Measurements from ENCODE around the gene KCTD10. TPM values are rescaled to one million over a fixed set of nuclear protein-coding genes. Genes with fewer than 3 reads are reported as not detected.

Gene KCTD10
- total RNA-seq, 1 experiment from 2014 or later: 29.4 TPM

- no peaks in the 10 kb centered on the region for H3K27me3 ChIP-seq (ENCODE audit: low read length)
- H2AFZ ChIP-seq (ENCODE audit: low read length): no peak overlapping the region
- H3K4me1 ChIP-seq (ENCODE audit: low read length): no peaks in the 10 kb centered on the region
- H3K4me2 ChIP-seq (ENCODE audit: low read depth, low read length, poor library complexity, severe bottlenecking): no peak overlapping the region
- no peak overlapping the region for H3K4me3 ChIP-seq (ENCODE audit: low read length)
- DNase-seq: peak; percentile 87
- no peaks in the 10 kb centered on the region for H3K9me2 ChIP-seq (replicated peaks; ENCODE audit: insufficient read depth, low read length)
- no peak overlapping the region for H3K9ac ChIP-seq (ENCODE audit: low read length)
- no peak overlapping the region for H3K27ac ChIP-seq (ENCODE audit: low read length)
- H3K36me3 ChIP-seq (ENCODE audit: insufficient read depth, low read length): 0 out of 2 replicates have a peak, but pooled peaks cover 2% of the 10 kb centered on the region
- no peaks in the 10 kb centered on the region for H4K20me1 ChIP-seq (ENCODE audit: insufficient read depth, low read depth, low read length)
- no peaks in the 10 kb centered on the region for H3K9me3 ChIP-seq (ENCODE audit: low read length)
- no peaks in the 10 kb centered on the region for H3K79me2 ChIP-seq (ENCODE audit: low read length)
Measured at GRCh38 chr12:109518820-109519665, 41.9 kb upstream of the KCTD10 start.

GRCh38 chr12:109517619-109518018 lies 40.5 kb upstream of the KCTD10 start:
- no peaks in the 10 kb centered on the region for H3K9me2 ChIP-seq (replicated peaks; ENCODE audit: insufficient read depth, low read length)
- H3K27me3 ChIP-seq (ENCODE audit: low read length): no peaks in the 10 kb centered on the region
- H3K9me3 ChIP-seq (ENCODE audit: low read length): no peaks in the 10 kb centered on the region
- no peaks in the 10 kb centered on the region for H3K4me1 ChIP-seq (ENCODE audit: low read length)
- no peaks in the 10 kb centered on the region for H3K79me2 ChIP-seq (ENCODE audit: low read length)
- H4K20me1 ChIP-seq (ENCODE audit: insufficient read depth, low read depth, low read length): no peaks in the 10 kb centered on the region
- 0 out of 2 replicates have a peak, but pooled peaks cover 2% of the 10 kb centered on the region for H3K36me3 ChIP-seq (ENCODE audit: insufficient read depth, low read length)
- no peak overlapping the region for H3K4me2 ChIP-seq (ENCODE audit: low read depth, low read length, poor library complexity, severe bottlenecking)
- no peak for DNase-seq
- H2AFZ ChIP-seq (ENCODE audit: low read length): no peak overlapping the region
- H3K9ac ChIP-seq (ENCODE audit: low read length): no peak overlapping the region
- no peak overlapping the region for H3K4me3 ChIP-seq (ENCODE audit: low read length)
- no peak overlapping the region for H3K27ac ChIP-seq (ENCODE audit: low read length)

GRCh38 chr12:109513977-109514376 lies 36.9 kb upstream of the KCTD10 start:
- no peaks in the 10 kb centered on the region for H3K79me2 ChIP-seq (ENCODE audit: low read length)
- no peaks in the 10 kb centered on the region for H3K9me2 ChIP-seq (replicated peaks; ENCODE audit: insufficient read depth, low read length)
- H3K27ac ChIP-seq (ENCODE audit: low read length): no peak overlapping the region
- H3K36me3 ChIP-seq (ENCODE audit: insufficient read depth, low read length): 0 out of 2 replicates have a peak, but pooled peaks cover 2% of the 10 kb centered on the region
- H3K4me2 ChIP-seq (ENCODE audit: low read depth, low read length, poor library complexity, severe bottlenecking): no peak overlapping the region
- H4K20me1 ChIP-seq (ENCODE audit: insufficient read depth, low read depth, low read length): no peaks in the 10 kb centered on the region
- H3K9ac ChIP-seq (ENCODE audit: low read length): no peak overlapping the region
- no peak for DNase-seq
- H3K9me3 ChIP-seq (ENCODE audit: low read length): no peaks in the 10 kb centered on the region
- no peaks in the 10 kb centered on the region for H3K27me3 ChIP-seq (ENCODE audit: low read length)
- no peaks in the 10 kb centered on the region for H3K4me1 ChIP-seq (ENCODE audit: low read length)
- H3K4me3 ChIP-seq (ENCODE audit: low read length): no peak overlapping the region
- H2AFZ ChIP-seq (ENCODE audit: low read length): no peak overlapping the region

GRCh38 chr12:109513051-109513450 lies 36.0 kb upstream of the KCTD10 start:
- Histone ChIP-seq H3K36me3 (ENCODE audit: insufficient read depth, low read length) (0 out of 2 replicates have a peak, but pooled peaks cover 2% of the 10 kb centered on the region), H3K4me3 (ENCODE audit: low read length) (no peak overlapping the region), H3K79me2 (ENCODE audit: low read length) (no peaks in the 10 kb centered on the region), H3K27ac (ENCODE audit: low read length) (no peak overlapping the region), H3K27me3 (ENCODE audit: low read length) (no peaks in the 10 kb centered on the region), H4K20me1 (ENCODE audit: insufficient read depth, low read depth, low read length) (no peaks in the 10 kb centered on the region), H3K4me1 (ENCODE audit: low read length) (no peaks in the 10 kb centered on the region), H3K9me3 (ENCODE audit: low read length) (no peaks in the 10 kb centered on the region), H3K9me2 (replicated peaks; ENCODE audit: insufficient read depth, low read length) (no peaks in the 10 kb centered on the region), H3K4me2 (ENCODE audit: low read depth, low read length, poor library complexity, severe bottlenecking) (no peak overlapping the region), H2AFZ (ENCODE audit: low read length) (no peak overlapping the region), H3K9ac (ENCODE audit: low read length) (no peak overlapping the region)
- DNase-seq: no peak

- Histone ChIP-seq H3K4me2 (ENCODE audit: low read depth, low read length, poor library complexity, severe bottlenecking) (no peak overlapping the region), H2AFZ (ENCODE audit: low read length) (no peak overlapping the region), H3K27me3 (ENCODE audit: low read length) (no peaks in the 10 kb centered on the region), H3K9me3 (ENCODE audit: low read length) (no peaks in the 10 kb centered on the region), H3K4me3 (ENCODE audit: low read length) (no peak overlapping the region), H3K36me3 (ENCODE audit: insufficient read depth, low read length) (0 out of 2 replicates have a peak, but pooled peaks cover 2% of the 10 kb centered on the region), H3K9ac (ENCODE audit: low read length) (no peak overlapping the region), H3K79me2 (ENCODE audit: low read length) (no peaks in the 10 kb centered on the region), H3K4me1 (ENCODE audit: low read length) (no peaks in the 10 kb centered on the region), H3K27ac (ENCODE audit: low read length) (no peak overlapping the region), H4K20me1 (ENCODE audit: insufficient read depth, low read depth, low read length) (no peaks in the 10 kb centered on the region), H3K9me2 (replicated peaks; ENCODE audit: insufficient read depth, low read length) (no peaks in the 10 kb centered on the region)
- no peak for DNase-seq
Measured at GRCh38 chr12:109512608-109513007, 35.5 kb upstream of the KCTD10 start.

- Histone ChIP-seq H4K20me1 (ENCODE audit: insufficient read depth, low read depth, low read length) (no peaks in the 10 kb centered on the region), H3K9me2 (replicated peaks; ENCODE audit: insufficient read depth, low read length) (no peaks in the 10 kb centered on the region), H3K4me1 (ENCODE audit: low read length) (peaks cover 7% of the 10 kb centered on the region), H3K79me2 (ENCODE audit: low read length) (no peaks in the 10 kb centered on the region), H3K9ac (ENCODE audit: low read length) (no peak overlapping the region), H2AFZ (ENCODE audit: low read length) (no peak overlapping the region), H3K9me3 (ENCODE audit: low read length) (no peaks in the 10 kb centered on the region), H3K36me3 (ENCODE audit: insufficient read depth, low read length) (peaks cover 6% of the 10 kb centered on the region; the same call in 1 of the 2 replicates), H3K4me3 (ENCODE audit: low read length) (no peak overlapping the region), H3K4me2 (ENCODE audit: low read depth, low read length, poor library complexity, severe bottlenecking) (no peak overlapping the region), H3K27ac (ENCODE audit: low read length) (no peak overlapping the region), H3K27me3 (ENCODE audit: low read length) (no peaks in the 10 kb centered on the region)
- no peak for DNase-seq
Measured at GRCh38 chr12:109510196-109510595, 33.1 kb upstream of the KCTD10 start.

GRCh38 chr12:109504068-109504467 lies 27.0 kb upstream of the KCTD10 start:
- Histone ChIP-seq H3K4me2 (ENCODE audit: low read depth, low read length, poor library complexity, severe bottlenecking) (no peak overlapping the region), H3K36me3 (ENCODE audit: insufficient read depth, low read length) (peaks cover 13% of the 10 kb centered on the region; the same call in 1 of the 2 replicates), H2AFZ (ENCODE audit: low read length) (no peak overlapping the region), H3K4me1 (ENCODE audit: low read length) (peaks cover 7% of the 10 kb centered on the region), H3K27me3 (ENCODE audit: low read length) (no peaks in the 10 kb centered on the region), H3K9me3 (ENCODE audit: low read length) (no peaks in the 10 kb centered on the region), H3K4me3 (ENCODE audit: low read length) (no peak overlapping the region), H3K9ac (ENCODE audit: low read length) (no peak overlapping the region), H3K9me2 (replicated peaks; ENCODE audit: insufficient read depth, low read length) (no peaks in the 10 kb centered on the region), H4K20me1 (ENCODE audit: insufficient read depth, low read depth, low read length) (no peaks in the 10 kb centered on the region), H3K79me2 (ENCODE audit: low read length) (no peaks in the 10 kb centered on the region), H3K27ac (ENCODE audit: low read length) (no peak overlapping the region)
- DNase-seq: no peak

- no peaks in the 10 kb centered on the region for H3K79me2 ChIP-seq (ENCODE audit: low read length)
- no peak overlapping the region for H3K4me3 ChIP-seq (ENCODE audit: low read length)
- H3K4me2 ChIP-seq (ENCODE audit: low read depth, low read length, poor library complexity, severe bottlenecking): no peak overlapping the region
- no peak overlapping the region for H3K9ac ChIP-seq (ENCODE audit: low read length)
- H3K4me1 ChIP-seq (ENCODE audit: low read length): peaks cover 7% of the 10 kb centered on the region
- H3K27ac ChIP-seq (ENCODE audit: low read length): no peak overlapping the region
- no peaks in the 10 kb centered on the region for H4K20me1 ChIP-seq (ENCODE audit: insufficient read depth, low read depth, low read length)
- H2AFZ ChIP-seq (ENCODE audit: low read length): no peak overlapping the region
- no peaks in the 10 kb centered on the region for H3K9me2 ChIP-seq (replicated peaks; ENCODE audit: insufficient read depth, low read length)
- no peak for DNase-seq
- peaks cover 13% of the 10 kb centered on the region; the same call in 1 of the 2 replicates for H3K36me3 ChIP-seq (ENCODE audit: insufficient read depth, low read length)
- H3K9me3 ChIP-seq (ENCODE audit: low read length): no peaks in the 10 kb centered on the region
- H3K27me3 ChIP-seq (ENCODE audit: low read length): no peaks in the 10 kb centered on the region
Measured at GRCh38 chr12:109503611-109504010, 26.5 kb upstream of the KCTD10 start.

Data from Karpas-422 (cell line).